Measurements from ENCODE around the gene RAB43.

The RAB43 gene

GRCh38 chr3:129131465-129132088 lies 10.0 kb upstream of the RAB43 start:
- intact Hi-C loops (cut with micrococcal nuclease), result no loop called here
- no peak overlapping the region for H3K27ac Mint-ChIP-seq
- H3K4me1 Mint-ChIP-seq (ENCODE audit: low read depth), result peaks cover 12% of the 10 kb centered on the region
- peaks cover 100% of the 10 kb centered on the region for H3K36me3 Mint-ChIP-seq (ENCODE audit: low read depth)
- no peaks in the 10 kb centered on the region for H3K9me3 Mint-ChIP-seq
- peaks cover 2% of the 10 kb centered on the region for H3K27me3 Mint-ChIP-seq
- H3K4me3 Mint-ChIP-seq, result no peak overlapping the region

- Mint-ChIP-seq H3K27ac (no peak overlapping the region), H3K4me3 (no peak overlapping the region), H3K27me3 (peaks cover 12% of the 10 kb centered on the region), H3K36me3 (ENCODE audit: low read depth) (peaks cover 100% of the 10 kb centered on the region), H3K9me3 (no peaks in the 10 kb centered on the region), H3K4me1 (ENCODE audit: low read depth) (peaks cover 12% of the 10 kb centered on the region)
- intact Hi-C loops (cut with micrococcal nuclease), result no loop called here
Observed at GRCh38 chr3:129130291-129130813, 8.7 kb upstream of the RAB43 start.

DNA sequence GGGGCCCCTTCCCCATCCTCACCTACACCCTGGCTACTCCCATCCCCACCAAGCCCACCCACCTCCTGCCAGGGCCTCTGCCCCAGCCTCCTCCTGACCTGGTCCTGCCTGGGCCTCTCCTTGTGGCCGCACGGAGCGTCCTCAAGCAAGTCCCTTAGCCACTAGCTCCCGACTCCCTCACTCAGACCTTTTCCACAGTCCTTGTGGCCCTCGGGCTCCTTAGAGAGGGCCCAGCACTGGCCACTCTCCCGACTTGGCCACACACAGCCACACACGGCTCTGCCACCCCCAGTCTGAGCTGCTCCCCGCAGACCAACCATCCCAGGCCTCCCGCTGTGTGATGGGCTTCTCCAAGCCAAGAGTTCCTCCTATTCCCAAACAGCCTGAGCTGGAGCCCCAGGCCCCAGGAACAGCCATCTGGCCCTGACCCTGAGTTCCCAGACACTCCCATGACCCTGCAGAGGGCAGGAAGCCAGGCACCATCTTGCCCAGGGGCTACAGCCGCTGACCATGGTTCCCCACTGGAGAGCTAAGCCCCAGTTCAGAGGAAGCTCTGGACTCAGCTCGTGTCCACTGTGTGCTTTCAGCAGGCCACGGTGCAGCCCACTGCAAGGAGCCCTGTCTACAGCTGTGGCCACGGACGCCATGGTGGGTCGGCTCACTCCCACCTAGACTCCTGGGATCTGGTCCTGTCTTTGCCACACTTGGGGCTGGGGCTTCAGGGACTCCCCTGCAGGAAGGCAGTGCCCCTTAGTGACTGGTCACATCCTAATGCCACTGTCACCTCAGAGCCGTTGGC lies 7.0 kb upstream of the RAB43 start:
- H3K4me3 Mint-ChIP-seq, result no peak overlapping the region
- H3K27me3 Mint-ChIP-seq, result peaks cover 12% of the 10 kb centered on the region
- H3K4me1 Mint-ChIP-seq (ENCODE audit: low read depth), result peaks cover 14% of the 10 kb centered on the region
- no peaks in the 10 kb centered on the region for H3K9me3 Mint-ChIP-seq
- intact Hi-C loops (cut with micrococcal nuclease), result no loop called here
- H3K27ac Mint-ChIP-seq, result peak overlapping the region; percentile 33
- H3K36me3 Mint-ChIP-seq (ENCODE audit: low read depth), result peaks cover 84% of the 10 kb centered on the region

DNA sequence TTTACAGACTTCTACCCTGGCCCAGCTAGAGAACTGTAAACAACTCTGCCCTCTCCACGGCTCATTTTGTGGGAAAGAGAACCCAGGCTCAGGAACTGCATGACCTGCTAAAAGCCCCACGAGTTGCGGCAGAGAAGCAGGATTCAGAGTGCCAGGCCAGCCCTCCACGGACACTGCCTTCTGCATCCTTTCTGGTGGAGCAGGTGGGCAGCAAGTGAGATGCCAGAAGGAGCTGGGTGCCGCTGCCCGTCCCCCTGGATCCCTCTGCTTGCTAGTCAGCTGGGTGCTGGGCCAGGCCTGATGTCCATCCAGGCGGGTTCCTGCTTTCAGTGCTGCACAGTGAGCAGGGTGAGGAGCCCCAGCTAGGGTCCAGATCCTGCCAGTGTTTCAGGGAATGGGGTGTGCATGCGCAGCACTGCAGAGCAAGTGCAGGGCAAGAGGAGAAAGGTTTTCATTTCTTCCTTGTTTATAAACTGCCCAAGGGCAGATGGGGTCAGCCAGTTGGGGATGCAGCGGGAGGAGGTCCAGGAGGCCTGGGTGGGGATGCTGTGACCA lies 5.2 kb upstream of the RAB43 start:
- peaks cover 27% of the 10 kb centered on the region for H3K4me1 Mint-ChIP-seq (ENCODE audit: low read depth)

GRCh38 chr3:129123314-129124060 lies 1.9 kb upstream of the RAB43 start:
- H3K27me3 Mint-ChIP-seq, result peaks cover 12% of the 10 kb centered on the region
- peaks cover 63% of the 10 kb centered on the region for H3K36me3 Mint-ChIP-seq (ENCODE audit: low read depth)
- intact Hi-C loops (cut with micrococcal nuclease), result loop anchor here (2.0 to 5.0 kb wide), 2 partner anchors 59 to 109 kb away; partner anchors contain the start of gene CNBP
- H3K4me3 Mint-ChIP-seq, result peak overlapping the region; percentile 44
- peaks cover 46% of the 10 kb centered on the region for H3K4me1 Mint-ChIP-seq (ENCODE audit: low read depth)
- H3K9me3 Mint-ChIP-seq, result no peaks in the 10 kb centered on the region
- H3K27ac Mint-ChIP-seq, result peak overlapping the region; percentile 91

More for the DNA sequence above, 5.2 kb upstream of the RAB43 start:
- H3K27me3 Mint-ChIP-seq, result peaks cover 12% of the 10 kb centered on the region
- H3K36me3 Mint-ChIP-seq (ENCODE audit: low read depth), result peaks cover 67% of the 10 kb centered on the region
- H3K4me3 Mint-ChIP-seq, result no peak overlapping the region
- intact Hi-C loops (cut with micrococcal nuclease), result no loop called here
- no peak overlapping the region for H3K27ac Mint-ChIP-seq
- no peaks in the 10 kb centered on the region for H3K9me3 Mint-ChIP-seq

GRCh38 chr3:129122412-129123011 lies 908 bp upstream of the RAB43 start:
- Mint-ChIP-seq H3K4me3 (peak overlapping the region; percentile 44), H3K4me1 (ENCODE audit: low read depth) (peaks cover 51% of the 10 kb centered on the region), H3K27ac (peak overlapping the region; percentile 91), H3K9me3 (no peaks in the 10 kb centered on the region), H3K36me3 (ENCODE audit: low read depth) (peaks cover 63% of the 10 kb centered on the region), H3K27me3 (peaks cover 12% of the 10 kb centered on the region)
- intact Hi-C loops (cut with micrococcal nuclease), result loop anchor here (2.0 to 5.0 kb wide), 2 partner anchors 60 to 110 kb away; partner anchors contain the start of gene CNBP

DNA sequence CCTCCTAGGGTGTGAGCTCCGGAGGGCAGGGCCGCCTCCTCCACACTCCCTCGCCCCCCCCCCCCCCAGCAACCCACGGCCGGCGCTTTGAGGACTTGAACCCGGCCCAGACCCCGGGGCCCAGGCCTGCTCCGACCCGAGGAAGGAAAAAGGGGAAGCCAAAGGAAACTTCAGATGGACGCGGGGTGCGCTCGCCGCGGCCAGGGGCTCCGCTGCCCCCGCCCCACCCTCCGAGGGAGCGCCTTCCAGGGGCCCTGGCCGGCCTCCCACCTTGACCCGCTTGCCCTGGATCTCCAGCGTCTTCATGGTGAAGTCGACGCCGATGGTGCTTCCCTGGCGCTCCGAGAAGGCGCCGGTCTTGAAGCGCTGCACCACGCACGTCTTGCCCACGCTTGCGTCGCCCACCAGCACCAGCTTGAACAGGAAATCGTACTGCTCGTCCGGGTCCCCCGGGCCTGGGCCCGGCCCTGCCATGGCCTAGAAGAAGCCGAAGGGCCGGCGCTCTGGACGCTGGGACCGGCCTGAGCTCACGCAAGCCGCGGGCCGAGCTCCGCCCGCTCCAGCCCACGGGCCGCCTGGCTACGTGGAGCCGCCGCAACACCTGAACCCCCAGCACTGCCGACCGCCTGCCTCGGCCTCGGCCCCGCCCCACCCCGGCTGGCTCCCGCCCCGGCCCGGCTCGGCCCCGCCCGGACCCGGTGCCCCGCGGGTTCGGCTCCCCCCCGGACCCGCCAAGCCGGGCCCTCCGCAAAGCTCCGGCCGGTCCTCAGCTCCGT lies 400 bp downstream of the RAB43 start:
- H3K4me1 Mint-ChIP-seq (ENCODE audit: low read depth), result peaks cover 57% of the 10 kb centered on the region
- peak overlapping the region; percentile 88 for H3K4me3 Mint-ChIP-seq
- peaks cover 6% of the 10 kb centered on the region for H3K27me3 Mint-ChIP-seq
- H3K36me3 Mint-ChIP-seq (ENCODE audit: low read depth), result peaks cover 63% of the 10 kb centered on the region
- peak overlapping the region; percentile 91 for H3K27ac Mint-ChIP-seq
- intact Hi-C loops (cut with micrococcal nuclease), result loop anchor here (5.0 kb wide), 1 partner anchor 111 kb away; no protein-coding TSS in a partner anchor
- no peaks in the 10 kb centered on the region for H3K9me3 Mint-ChIP-seq

DNA sequence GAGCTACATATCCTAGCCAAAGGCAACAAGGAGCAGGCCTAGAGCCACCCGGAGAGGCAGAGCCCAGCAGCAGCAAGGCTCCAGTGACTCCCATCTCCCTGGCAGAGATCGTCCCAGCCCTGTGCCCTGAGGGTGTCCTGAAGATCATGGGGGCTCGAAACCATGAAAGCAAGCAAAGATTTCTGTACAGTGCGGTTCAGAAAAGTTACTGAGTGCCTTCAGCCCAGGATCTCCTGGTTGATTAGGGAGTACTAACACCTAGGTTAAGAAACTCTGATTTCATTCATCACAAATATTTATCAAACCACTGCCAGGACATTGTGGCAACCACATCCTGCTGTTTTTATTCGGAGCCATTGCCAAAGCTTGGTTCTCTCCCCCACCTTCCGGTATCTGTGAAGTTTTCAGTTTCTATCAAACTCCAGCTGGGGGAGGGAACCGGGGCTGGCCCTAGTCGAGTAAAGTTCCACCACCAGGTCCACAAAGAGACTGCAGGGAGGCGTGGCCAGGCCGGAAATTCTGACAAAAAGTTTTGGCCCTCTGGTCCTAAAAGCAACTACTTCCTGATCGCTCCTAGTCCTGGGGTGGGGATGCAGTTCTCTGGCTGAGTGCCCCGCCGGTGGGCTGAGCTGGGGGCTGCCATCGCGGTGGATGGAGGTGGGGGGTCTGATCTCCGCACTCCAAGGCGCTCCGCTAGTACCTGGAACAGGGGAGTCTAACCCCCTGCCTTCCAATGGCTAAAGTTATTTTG lies 1.2 kb downstream of the RAB43 start:
- peak overlapping the region; percentile 91 for H3K27ac Mint-ChIP-seq
- peak overlapping the region; percentile 88 for H3K4me3 Mint-ChIP-seq
- H3K27me3 Mint-ChIP-seq, result peaks cover 1% of the 10 kb centered on the region
- H3K9me3 Mint-ChIP-seq, result no peaks in the 10 kb centered on the region
- peaks cover 59% of the 10 kb centered on the region for H3K4me1 Mint-ChIP-seq (ENCODE audit: low read depth)
- peaks cover 56% of the 10 kb centered on the region for H3K36me3 Mint-ChIP-seq (ENCODE audit: low read depth)
- intact Hi-C loops (cut with micrococcal nuclease), result loop anchor here (5.0 kb wide), 1 partner anchor 112 kb away; no protein-coding TSS in a partner anchor

DNA sequence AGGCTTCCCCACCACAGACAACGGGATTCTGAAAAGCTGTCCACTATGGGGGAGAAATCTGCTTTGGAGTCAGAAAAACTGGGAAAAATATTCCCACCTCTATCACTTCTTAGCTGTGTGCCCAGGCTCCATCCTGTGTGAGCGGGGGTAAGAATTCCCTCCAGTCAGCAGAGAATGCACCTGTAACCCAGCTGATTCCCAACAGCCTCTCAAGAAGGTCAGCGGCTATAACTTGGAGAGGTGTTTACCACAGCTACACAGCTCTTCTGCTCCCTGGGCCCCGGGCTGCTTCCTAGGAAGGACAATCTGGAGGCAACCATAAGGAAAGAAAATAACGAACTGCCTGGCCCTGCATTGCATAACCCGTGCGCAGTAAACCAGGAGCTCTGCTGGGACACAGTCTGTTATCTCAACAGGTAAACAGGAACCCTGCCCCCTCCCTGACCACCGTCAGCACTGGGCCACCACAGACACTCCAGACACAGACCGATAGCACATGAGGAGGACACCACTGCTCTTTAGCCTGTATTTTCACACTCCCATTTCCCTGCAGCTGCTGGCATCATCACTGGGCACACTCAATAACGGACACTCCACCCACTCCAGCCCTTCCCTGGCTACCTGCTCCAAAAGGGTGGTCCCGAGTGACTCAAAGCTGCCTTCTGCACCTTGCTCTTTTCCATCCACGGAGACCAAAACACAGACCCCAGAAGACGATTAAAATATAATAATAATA lies 2.1 kb downstream of the RAB43 start:
- peak overlapping the region; percentile 88 for H3K4me3 Mint-ChIP-seq
- H3K27me3 Mint-ChIP-seq, result no peaks in the 10 kb centered on the region
- peaks cover 64% of the 10 kb centered on the region for H3K4me1 Mint-ChIP-seq (ENCODE audit: low read depth)
- peaks cover 61% of the 10 kb centered on the region for H3K36me3 Mint-ChIP-seq (ENCODE audit: low read depth)
- intact Hi-C loops (cut with micrococcal nuclease), result loop anchor here (5.0 kb wide), 1 partner anchor 113 kb away; no protein-coding TSS in a partner anchor
- peak overlapping the region; percentile 91 for H3K27ac Mint-ChIP-seq
- H3K9me3 Mint-ChIP-seq, result no peaks in the 10 kb centered on the region

- Mint-ChIP-seq H3K4me3 (no peak overlapping the region), H3K4me1 (ENCODE audit: low read depth) (peaks cover 72% of the 10 kb centered on the region), H3K36me3 (ENCODE audit: low read depth) (peaks cover 69% of the 10 kb centered on the region), H3K27ac (peak overlapping the region; percentile 91), H3K27me3 (no peaks in the 10 kb centered on the region), H3K9me3 (no peaks in the 10 kb centered on the region)
- intact Hi-C loops (cut with micrococcal nuclease), result no loop called here
Observed at GRCh38 chr3:129118745-129119144, 2.9 kb downstream of the RAB43 start.

DNA sequence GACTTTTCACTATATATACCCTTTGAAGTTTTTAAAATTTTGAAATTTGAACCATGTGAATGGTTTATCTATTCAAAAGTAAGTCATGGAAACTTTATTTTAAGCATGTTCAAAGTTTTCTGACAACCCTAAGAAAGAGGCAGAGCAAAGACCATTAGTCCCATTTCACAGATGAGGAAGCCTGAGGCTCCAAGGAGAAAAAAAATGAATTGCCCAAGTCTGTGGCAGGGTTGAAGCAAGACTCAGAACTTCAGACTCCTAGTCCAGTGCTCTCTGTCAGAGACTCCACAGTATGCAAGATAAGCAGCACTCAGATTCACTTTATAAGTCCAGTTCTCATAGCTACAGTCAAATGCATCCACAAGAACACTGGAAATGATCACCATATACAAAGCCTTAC lies 4.5 kb downstream of the RAB43 start:
- Mint-ChIP-seq H3K4me3 (no peak overlapping the region), H3K36me3 (ENCODE audit: low read depth) (peaks cover 84% of the 10 kb centered on the region), H3K27me3 (no peaks in the 10 kb centered on the region)

More for the DNA sequence above, 4.5 kb downstream of the RAB43 start:
- no peaks in the 10 kb centered on the region for H3K9me3 Mint-ChIP-seq
- peaks cover 68% of the 10 kb centered on the region for H3K4me1 Mint-ChIP-seq (ENCODE audit: low read depth)
- no peak overlapping the region for H3K27ac Mint-ChIP-seq
- intact Hi-C loops (cut with micrococcal nuclease), result no loop called here

Measured in dendritic cell treated with granulocyte-macrophage colony-stimulating factor and Interleukin-4, amounts not matched to agents 40 ng/mL and 50 ng/mL, for 4 days (primary cell).